ENCODE measurements around the gene CELA2B. TPM values are rescaled to one million over a fixed set of nuclear protein-coding genes. Genes with fewer than 3 reads are reported as not detected.

The CELA2B gene
- total and polyA plus RNA-seq, 5 donors from 2014 or later: not detected

- H3K4me1 ChIP-seq (ENCODE audit: control insufficient read depth, insufficient read depth, low read length, poor library complexity, severe bottlenecking): peaks cover 34% of the 10 kb centered on the region
- Mint-ChIP-seq H3K4me3 (peak overlapping the region; percentile 42 to 95 (median 72)), H3K9me3 (no peaks in the 10 kb centered on the region), H3K36me3 (peaks cover 9% of the 10 kb centered on the region), H3K27ac (peak overlapping the region in 1 of 3 donors; percentile 93), H3K27me3 (no peaks in the 10 kb centered on the region), H3K4me1 (peaks cover 21 to 57% (median 29%) of the 10 kb centered on the region in 4 donors)
- no peak overlapping the region for H3K27ac ChIP-seq (ENCODE audit: insufficient read depth, low read length, poor library complexity, severe bottlenecking)
- H3K4me3 ChIP-seq (ENCODE audit: low read depth, low read length): no peak overlapping the region
- H3K9me3 ChIP-seq (ENCODE audit: control insufficient read depth in 2 of 2, low read length in 2 of 2): no peaks in the 10 kb centered on the region
- no peaks in the 10 kb centered on the region for H3K27me3 ChIP-seq (ENCODE audit: control insufficient read depth, insufficient read depth, low read length)
- H3K36me3 ChIP-seq (ENCODE audit: control insufficient read depth, insufficient read depth, low read length): peaks cover 3% of the 10 kb centered on the region
- ATAC-seq (ENCODE audit: low read depth in 2 of 2) (no peak), DNase-seq (no peak)
Observed at GRCh38 chr1:15522551-15522950, 46.6 kb downstream of the CELA2B start.

DNA sequence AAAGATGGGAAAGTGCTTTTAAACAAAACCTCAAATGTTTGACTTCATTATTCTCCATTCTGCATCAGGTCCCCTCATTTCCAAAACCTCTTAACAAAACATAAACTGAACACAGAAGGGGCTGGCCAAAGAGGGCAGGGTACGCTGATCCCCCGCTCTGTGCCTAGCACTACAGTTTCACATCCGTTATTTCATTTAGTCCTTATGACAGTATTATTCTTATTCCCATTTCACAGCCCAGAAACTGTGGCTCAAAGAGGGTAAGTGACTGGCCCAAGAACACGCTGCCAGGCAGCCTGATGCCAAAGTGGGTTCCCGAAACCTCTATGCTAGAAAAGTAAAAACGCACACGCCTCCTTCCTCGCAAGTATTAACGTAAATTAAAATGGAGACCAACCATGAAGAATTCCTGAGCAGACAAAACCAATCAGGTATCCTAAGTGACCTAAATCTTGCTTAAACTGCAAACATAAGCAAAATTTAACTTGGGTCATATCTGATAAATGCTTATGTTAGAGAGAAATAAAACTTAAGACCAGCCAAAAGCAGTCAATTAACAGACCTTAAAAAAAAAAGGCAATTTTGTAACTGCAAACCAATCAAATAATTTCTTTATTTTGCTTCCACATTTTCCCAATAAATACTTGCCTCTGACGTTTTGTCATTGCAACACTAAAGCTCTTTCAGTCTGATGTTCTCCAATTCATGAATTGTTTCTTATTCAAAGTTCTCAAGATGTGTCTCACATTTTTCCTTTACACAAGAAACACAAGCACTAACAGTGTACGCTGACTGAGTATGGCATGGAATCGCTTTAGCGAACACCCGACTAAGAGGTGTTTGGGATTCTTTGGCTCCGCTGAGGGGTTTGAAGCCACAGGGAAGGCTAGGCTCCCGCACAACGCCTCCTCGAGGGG lies 47.5 kb downstream of the CELA2B start:
- DNase-seq (no peak), ATAC-seq (ENCODE audit: low read depth in 2 of 2) (no peak)
- Histone ChIP-seq H3K36me3 (ENCODE audit: control insufficient read depth, insufficient read depth, low read length) (peaks cover under 1% of the 10 kb centered on the region), H3K4me3 (ENCODE audit: low read depth, low read length) (peak overlapping the region; percentile 82), H3K4me1 (ENCODE audit: control insufficient read depth, insufficient read depth, low read length, poor library complexity, severe bottlenecking) (peaks cover 36% of the 10 kb centered on the region), H3K27ac (ENCODE audit: insufficient read depth, low read length, poor library complexity, severe bottlenecking) (peak overlapping the region; percentile 99), H3K27me3 (ENCODE audit: control insufficient read depth, insufficient read depth, low read length) (no peaks in the 10 kb centered on the region), H3K9me3 (ENCODE audit: control insufficient read depth in 2 of 2, low read length in 2 of 2) (no peaks in the 10 kb centered on the region)
- Mint-ChIP-seq H3K27ac (peak overlapping the region; percentile 43 to 100 (median 93)), H3K36me3 (peaks cover 2% of the 10 kb centered on the region), H3K27me3 (no peaks in the 10 kb centered on the region), H3K4me3 (peak overlapping the region; percentile 91 to 97 (median 94)), H3K4me1 (peaks cover 21 to 63% (median 34%) of the 10 kb centered on the region in 4 donors), H3K9me3 (no peaks in the 10 kb centered on the region)

DNA sequence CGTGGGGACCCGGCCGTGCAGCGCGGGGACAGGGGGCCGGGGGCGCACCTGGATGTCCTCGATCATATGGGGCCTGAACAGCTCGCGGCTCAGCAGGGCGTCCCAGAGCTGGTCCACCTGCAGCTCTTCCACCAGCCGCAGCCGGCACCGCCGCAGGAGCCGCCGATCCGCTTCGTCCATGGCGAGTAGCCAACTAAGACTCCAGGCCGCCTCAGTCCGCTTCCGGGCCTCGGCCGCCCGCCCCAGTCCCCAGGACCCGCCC lies 48.0 kb downstream of the CELA2B start, which contains the start of gene CASP9:
Gene CASP9 (minus strand): TSS at position 195 of the 262 bp plus-strand sequence. CDS start 15 bp downstream, at position 180.
- Histone ChIP-seq H3K36me3 (ENCODE audit: control insufficient read depth, insufficient read depth, low read length) (no peaks in the 10 kb centered on the region), H3K27me3 (ENCODE audit: control insufficient read depth, insufficient read depth, low read length) (no peaks in the 10 kb centered on the region), H3K27ac (ENCODE audit: insufficient read depth, low read length, poor library complexity, severe bottlenecking) (peak within 1 kb of the TSS; percentile 99), H3K4me3 (ENCODE audit: low read depth, low read length) (peak within 1 kb of the TSS; percentile 93), H3K4me1 (ENCODE audit: control insufficient read depth, insufficient read depth, low read length, poor library complexity, severe bottlenecking) (peaks cover 36% of the 10 kb centered on the region), H3K9me3 (ENCODE audit: control insufficient read depth in 2 of 2, low read length in 2 of 2) (no peaks in the 10 kb centered on the region)
- no peak for DNase-seq
- H3K4me1 Mint-ChIP-seq: peaks cover 21 to 65% (median 35%) of the 10 kb centered on the region in 4 donors
- peak within 1 kb of the TSS; percentile 91 to 97 (median 94) for H3K4me3 Mint-ChIP-seq
- ATAC-seq (ENCODE audit: low read depth in 2 of 2): no peak
- H3K27me3 Mint-ChIP-seq: no peaks in the 10 kb centered on the region
- H3K9me3 Mint-ChIP-seq: no peaks in the 10 kb centered on the region
- H3K27ac Mint-ChIP-seq: peak within 1 kb of the TSS; percentile 93 to 100 (median 98)
- H3K36me3 Mint-ChIP-seq: no peaks in the 10 kb centered on the region

DNA sequence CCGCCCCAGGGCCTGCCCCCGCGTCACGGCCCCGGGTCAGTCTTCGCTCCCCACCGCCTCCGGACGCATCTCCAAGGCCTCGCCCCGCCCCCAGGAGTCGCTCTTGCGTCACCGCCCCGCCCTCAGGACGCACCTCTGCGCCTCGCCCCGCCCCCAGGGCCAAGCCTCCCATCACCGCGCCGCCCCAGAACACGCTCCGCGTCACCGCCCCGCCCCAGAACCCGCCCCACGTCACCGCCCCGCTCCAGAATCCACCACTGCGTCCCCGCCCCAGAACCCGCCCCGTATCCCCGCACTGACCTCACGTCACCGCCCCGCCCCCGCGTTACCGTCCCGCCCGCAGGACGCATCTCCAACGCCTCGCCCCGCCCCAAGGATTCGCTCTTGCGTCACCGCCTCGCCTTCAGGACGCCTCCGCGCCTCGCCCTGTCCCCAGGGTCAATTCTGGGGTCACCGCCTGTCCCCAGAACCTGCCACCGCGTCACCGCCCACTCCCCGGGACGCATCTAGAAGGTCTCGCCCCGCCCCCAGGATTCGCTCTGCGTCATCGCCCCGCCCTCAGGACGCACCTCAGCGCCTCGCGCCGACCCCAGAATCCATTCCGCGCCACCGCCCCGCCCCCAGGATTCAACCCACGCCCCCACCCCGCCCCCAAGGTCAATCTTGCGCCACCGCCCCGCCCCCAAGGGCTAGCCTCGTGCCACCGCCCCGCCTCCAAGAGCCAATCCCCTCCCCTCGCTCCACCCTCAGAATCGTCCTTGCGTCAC lies 48.6 kb downstream of the CELA2B start:
- H3K27me3 ChIP-seq (ENCODE audit: control insufficient read depth, insufficient read depth, low read length): no peaks in the 10 kb centered on the region
- no peaks in the 10 kb centered on the region for H3K9me3 ChIP-seq (ENCODE audit: control insufficient read depth in 2 of 2, low read length in 2 of 2)
- peak overlapping the region; percentile 99 for H3K27ac ChIP-seq (ENCODE audit: insufficient read depth, low read length, poor library complexity, severe bottlenecking)
- Mint-ChIP-seq H3K4me1 (peaks cover 21 to 65% (median 36%) of the 10 kb centered on the region in 4 donors), H3K4me3 (peak overlapping the region; percentile 73 to 97 (median 93)), H3K27me3 (no peaks in the 10 kb centered on the region), H3K27ac (peak overlapping the region; percentile 93 to 100 (median 98)), H3K9me3 (no peaks in the 10 kb centered on the region), H3K36me3 (no peaks in the 10 kb centered on the region)
- H3K4me3 ChIP-seq (ENCODE audit: low read depth, low read length): no peak overlapping the region
- DNase-seq: peak; percentile 99 to 100 (median 100)
- H3K4me1 ChIP-seq (ENCODE audit: control insufficient read depth, insufficient read depth, low read length, poor library complexity, severe bottlenecking): peaks cover 36% of the 10 kb centered on the region
- ATAC-seq (ENCODE audit: low read depth in 2 of 2): peak; percentile 52 to 68
- no peaks in the 10 kb centered on the region for H3K36me3 ChIP-seq (ENCODE audit: control insufficient read depth, insufficient read depth, low read length)

GRCh38 chr1:15525050-15526020 lies 49.4 kb downstream of the CELA2B start:
- peak in 1 of 2 donors; percentile 65 for ATAC-seq (ENCODE audit: low read depth in 2 of 2)
- peak overlapping the region; percentile 73 to 97 (median 93) for H3K4me3 Mint-ChIP-seq
- Histone ChIP-seq H3K4me1 (ENCODE audit: control insufficient read depth, insufficient read depth, low read length, poor library complexity, severe bottlenecking) (peaks cover 36% of the 10 kb centered on the region), H3K27me3 (ENCODE audit: control insufficient read depth, insufficient read depth, low read length) (no peaks in the 10 kb centered on the region), H3K4me3 (ENCODE audit: low read depth, low read length) (peak overlapping the region; percentile 93), H3K27ac (ENCODE audit: insufficient read depth, low read length, poor library complexity, severe bottlenecking) (peak overlapping the region; percentile 99), H3K9me3 (ENCODE audit: control insufficient read depth in 2 of 2, low read length in 2 of 2) (no peaks in the 10 kb centered on the region), H3K36me3 (ENCODE audit: control insufficient read depth, insufficient read depth, low read length) (no peaks in the 10 kb centered on the region)
- peak overlapping the region; percentile 93 to 100 (median 98) for H3K27ac Mint-ChIP-seq
- H3K9me3 Mint-ChIP-seq: no peaks in the 10 kb centered on the region
- H3K36me3 Mint-ChIP-seq: no peaks in the 10 kb centered on the region
- peaks cover 21 to 61% (median 36%) of the 10 kb centered on the region in 4 donors for H3K4me1 Mint-ChIP-seq
- peak in 1 of 3 donors; percentile 23 for DNase-seq
- no peaks in the 10 kb centered on the region for H3K27me3 Mint-ChIP-seq

GRCh38 chr1:15526021-15526489 lies 50.2 kb downstream of the CELA2B start:
- ATAC-seq (ENCODE audit: low read depth in 2 of 2) (no peak), DNase-seq (peak in 2 of 3 donors; percentile 11 to 20)
- H3K27me3 ChIP-seq (ENCODE audit: control insufficient read depth, insufficient read depth, low read length): no peaks in the 10 kb centered on the region
- peak overlapping the region; percentile 99 for H3K27ac ChIP-seq (ENCODE audit: insufficient read depth, low read length, poor library complexity, severe bottlenecking)
- H3K4me3 ChIP-seq (ENCODE audit: low read depth, low read length): peak overlapping the region; percentile 93
- Mint-ChIP-seq H3K27ac (peak overlapping the region; percentile 93 to 100 (median 97)), H3K9me3 (no peaks in the 10 kb centered on the region), H3K4me1 (peaks cover 21 to 65% (median 37%) of the 10 kb centered on the region in 4 donors), H3K4me3 (peak overlapping the region; percentile 73 to 97 (median 93)), H3K27me3 (no peaks in the 10 kb centered on the region), H3K36me3 (no peaks in the 10 kb centered on the region)
- H3K9me3 ChIP-seq (ENCODE audit: control insufficient read depth in 2 of 2, low read length in 2 of 2): no peaks in the 10 kb centered on the region
- peaks cover 36% of the 10 kb centered on the region for H3K4me1 ChIP-seq (ENCODE audit: control insufficient read depth, insufficient read depth, low read length, poor library complexity, severe bottlenecking)
- peaks cover 2% of the 10 kb centered on the region for H3K36me3 ChIP-seq (ENCODE audit: control insufficient read depth, insufficient read depth, low read length)

Measured in CD4-positive, CD25-positive, alpha-beta regulatory T cell (primary cell).